IMR-90 (cell line): ENCODE data around the gene SYNGR4.

Experiments used
- BHLHE40 ChIP-seq: fragments of 150-350 bp; IDR thresholded peaks from 2 replicates; pipeline ENCODE4 v1.6.1; 2016; ENCODE audit warnings: mild to moderate bottlenecking, low read depth, low read length
- CTCF ChIP-seq: conservative IDR thresholded peaks from 2 replicates; pipeline ENCODE4 v1.5.1; 2012; ENCODE audit warnings: mild to moderate bottlenecking, low read depth, low read length, improper control_type of control experiment
- ELK1 ChIP-seq: fragments of 150-350 bp; IDR thresholded peaks from 2 replicates; pipeline ENCODE4 v1.6.1; 2016; ENCODE audit warnings: low read depth, mild to moderate bottlenecking, low read length, moderate library complexity, borderline replicate concordance
- FOS ChIP-seq: fragments of 150-350 bp; IDR thresholded peaks from 2 replicates; pipeline ENCODE4 v1.6.1; 2016; ENCODE audit warnings: low read depth, low read length
- MAZ ChIP-seq: IDR thresholded peaks from 2 replicates; pipeline ENCODE4 v1.6.1; 2012; ENCODE audit warnings: low read depth, mild to moderate bottlenecking, low read length, improper control_type of control experiment, moderate library complexity, borderline replicate concordance
- POLR2A ChIP-seq: IDR thresholded peaks from 2 replicates; pipeline ENCODE4 v1.6.1; 2012; ENCODE audit warnings: mild to moderate bottlenecking, low read depth, low read length
- RCOR1 ChIP-seq: IDR thresholded peaks from 2 replicates; pipeline ENCODE4 v1.6.1; 2012; ENCODE audit warnings: mild to moderate bottlenecking, low read length, improper control_type of control experiment; ENCODE audit not compliant: insufficient replicate concordance

GRCh38 chr19:48413879-48414587 is 49.9 kb downstream of the SYNGR4 start:
- TF ChIP-seq POLR2A, result no peak
- no peak; the same call in 1 of the 2 replicates for TF ChIP-seq MAZ
- no peak for TF ChIP-seq FOS
- no peak for TF ChIP-seq CTCF
- no peak for TF ChIP-seq BHLHE40
- no peak for TF ChIP-seq ELK1
- no peak for TF ChIP-seq RCOR1
